SK-N-SH treated with all-trans-retinoic acid at 6 μM for 48 hours (cell line): ENCODE measurements around the gene FMNL1.

Experiments
- TOX ChIP-seq: fragments of 250-450 bp; sonication (Bioruptor Pico); IDR thresholded peaks from 2 replicates; pipeline ENCODE4 v1.8.0; 2021; ENCODE audit warnings: mild to moderate bottlenecking, moderate library complexity, borderline replicate concordance
- ZFP3 ChIP-seq: fragments of 250-450 bp; sonication (Bioruptor Pico); IDR thresholded peaks from 2 replicates; pipeline ENCODE4 v1.5.0; 2020; ENCODE audit warnings: mild to moderate bottlenecking, moderate library complexity
- ZFP30 ChIP-seq: fragments of 450-650 bp; formaldehyde crosslinking; IDR thresholded peaks from 2 replicates; pipeline ENCODE4 v1.5.0; 2022; ENCODE audit warnings: mild to moderate bottlenecking, moderate library complexity

DNA sequence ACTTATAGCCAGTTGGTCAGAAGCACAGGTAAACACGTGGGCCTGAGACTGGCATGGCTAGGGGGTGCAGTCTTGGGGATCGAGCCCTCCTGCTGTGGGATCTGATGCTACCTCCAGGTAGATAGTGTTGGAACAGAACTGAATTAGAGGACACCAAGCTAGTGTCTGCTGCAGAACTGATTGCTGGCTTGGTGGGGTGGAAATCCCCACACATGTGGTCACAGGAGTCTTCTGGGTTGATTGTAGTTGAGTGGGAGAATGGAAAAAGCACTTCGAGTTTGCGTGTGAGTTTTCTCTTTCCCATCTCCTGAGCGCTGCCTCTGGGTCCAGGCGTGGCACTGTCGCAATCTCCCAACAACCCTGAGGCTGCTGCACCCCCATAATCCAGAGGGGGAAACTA is 48.2 kb downstream of the FMNL1 start:
- TF ChIP-seq TOX (CRISPR knock-in tag), result no peak
- TF ChIP-seq ZFP30 (CRISPR knock-in tag), result no peak
- no peak for TF ChIP-seq ZFP3 (CRISPR knock-in tag)
